HL-60/S4 treated with phorbol 12-myristate 13-acetate at 8.2 ng/mL for 4 days and 3 days (cell line): Measurements from ENCODE around the gene EFEMP2.

Experiments
- in situ Hi-C: fragments of 300-500 bp; cut with MboI; formaldehyde crosslinking; loops from 2 replicates; pipeline ENCODE4 v1.15.0; 2022; ENCODE audit warnings: low sequenced_read_pairs

The EFEMP2 gene

GRCh38 chr11:65872586-65873317, at the start of gene EFEMP2:
EFEMP2 (minus strand) TSS chr11:65872800; CDS start chr11:65872354, 446 bp downstream.
- in situ Hi-C loops: no loop called here

DNA sequence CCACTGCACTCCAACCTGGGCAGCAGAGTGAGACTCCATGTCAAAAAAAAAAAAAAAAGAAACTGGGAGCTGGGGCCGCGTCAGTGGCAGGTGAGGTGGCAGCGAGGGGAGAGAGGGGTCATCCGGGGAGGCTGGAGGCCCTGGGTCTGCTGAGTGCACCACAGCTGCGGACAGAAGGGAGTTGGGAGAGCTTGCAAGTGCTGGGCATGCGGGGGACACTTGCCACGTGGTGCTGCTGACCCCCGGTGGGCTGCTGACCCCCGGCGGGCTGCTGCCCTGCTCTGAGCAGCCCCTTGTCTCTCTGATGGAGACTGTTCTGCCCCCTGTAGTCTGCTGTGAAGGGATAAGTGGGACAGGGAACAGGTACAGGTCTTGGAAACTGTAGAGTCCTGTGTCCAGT, 49.3 kb upstream of the EFEMP2 start:
- in situ Hi-C loops: no loop called here

- in situ Hi-C loops: no loop called here
These were observed 48.5 kb upstream of the EFEMP2 start for GRCh38 chr11:65921033-65921555.

DNA sequence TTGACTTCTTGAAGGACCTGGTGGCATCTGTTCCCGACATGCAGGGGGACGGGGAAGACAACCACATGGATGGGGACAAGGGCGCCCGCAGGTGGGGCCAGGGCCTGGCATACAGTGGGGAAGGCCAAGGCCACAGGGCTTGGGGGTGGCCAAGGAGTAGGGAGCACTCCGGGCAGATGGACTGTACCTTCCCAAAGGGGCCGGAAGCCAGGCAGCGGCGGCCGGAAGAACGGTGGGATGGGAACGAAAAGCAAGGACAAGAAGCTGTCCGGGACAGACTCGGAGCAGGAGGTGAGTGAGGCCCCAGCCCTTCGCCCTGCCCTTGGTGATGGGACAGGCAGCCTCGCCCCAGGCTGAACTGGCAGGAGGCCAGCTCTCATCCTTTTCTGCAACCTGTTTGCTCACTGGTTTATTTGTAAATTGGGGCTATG, 47.8 kb upstream of the EFEMP2 start:
- in situ Hi-C loops: no loop called here

DNA sequence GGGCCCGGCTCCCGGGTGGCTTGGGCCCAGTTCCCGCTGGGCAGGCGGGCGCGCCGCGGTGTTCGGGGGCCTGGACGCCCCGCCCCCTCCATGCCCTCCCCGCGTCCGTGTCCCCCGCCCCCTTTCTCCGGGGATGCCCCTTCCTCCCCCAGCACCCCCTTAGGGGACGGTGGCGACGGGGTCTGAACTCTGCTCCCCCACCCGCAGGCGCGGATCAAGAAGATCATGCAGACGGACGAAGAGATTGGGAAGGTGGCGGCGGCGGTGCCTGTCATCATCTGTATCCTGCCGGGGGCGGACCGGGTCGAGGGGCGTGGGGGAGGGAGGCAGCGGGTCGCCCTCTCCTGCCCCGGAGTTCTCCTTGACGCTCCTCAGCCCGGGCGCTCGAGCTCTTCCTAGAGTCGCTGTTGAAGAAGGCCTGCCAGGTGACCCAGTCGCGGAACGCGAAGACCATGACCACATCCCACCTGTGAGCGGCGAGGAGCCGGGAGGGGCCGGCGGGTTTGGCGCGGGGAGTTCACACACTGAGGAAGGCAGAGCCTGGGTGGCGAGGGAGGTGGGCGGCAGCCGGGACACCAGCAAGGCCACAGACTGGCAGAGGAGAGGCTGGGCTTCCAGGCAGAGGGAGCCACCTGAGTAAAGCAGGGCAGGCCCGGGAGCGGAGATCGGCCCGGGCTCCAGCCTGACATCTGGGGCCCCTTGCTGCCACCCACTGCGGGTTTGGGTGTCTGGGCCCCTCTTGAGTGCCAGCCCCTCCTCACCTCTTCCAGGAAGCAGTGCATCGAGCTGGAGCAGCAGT, 47.2 kb upstream of the EFEMP2 start:
- in situ Hi-C loops: no loop called here

GRCh38 chr11:65919141-65919572, 46.6 kb upstream of the EFEMP2 start, which contains the start of gene DRAP1:
DRAP1 (plus strand) TSS chr11:65919426; CDS start chr11:65919502, 76 bp downstream.
- in situ Hi-C loops: no loop called here

- in situ Hi-C loops: no loop called here
These were observed 45.9 kb upstream of the EFEMP2 start, which contains the start of gene C11orf68 for GRCh38 chr11:65918211-65919140. C11orf68 (minus strand) TSS chr11:65919062; CDS start chr11:65919031, 31 bp downstream.

DNA sequence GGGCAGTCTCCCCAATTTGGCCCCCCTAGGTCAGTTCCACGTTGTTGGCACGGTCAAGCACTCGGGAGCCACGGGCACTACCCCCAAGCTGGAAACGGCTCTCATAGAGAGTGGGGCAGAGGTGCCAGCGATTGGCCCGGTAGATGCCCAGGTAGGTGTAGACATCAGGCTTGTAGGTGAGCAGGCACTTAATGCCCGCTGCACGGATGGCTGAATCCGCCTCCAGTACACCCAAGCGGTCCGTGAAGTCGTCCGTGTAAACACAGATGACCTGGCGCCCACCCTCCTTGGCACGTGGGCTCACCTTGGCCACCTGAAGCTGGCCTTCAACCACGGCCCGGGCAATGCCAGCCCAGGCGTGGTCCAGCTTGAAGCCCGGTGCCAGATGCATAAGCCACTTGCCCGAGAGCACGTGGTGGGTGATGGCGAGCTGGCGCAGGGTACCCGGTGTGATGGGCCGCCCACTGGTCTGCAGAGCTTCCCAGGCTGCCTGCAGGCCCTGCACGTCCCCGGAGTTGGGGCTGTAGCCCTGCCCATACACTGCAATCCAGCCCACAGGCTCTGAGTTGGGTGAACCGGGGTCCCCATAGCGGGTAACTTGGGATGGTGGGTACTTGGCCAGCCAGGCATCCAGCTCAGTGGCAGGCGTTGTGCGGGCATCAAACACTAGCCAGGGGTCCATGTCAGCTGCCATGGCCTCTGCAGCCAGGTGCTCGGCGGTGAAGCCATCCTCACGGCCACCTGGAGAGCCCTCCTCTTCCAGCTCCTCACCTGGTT, 45.0 kb upstream of the EFEMP2 start:
- in situ Hi-C loops: no loop called here

DNA sequence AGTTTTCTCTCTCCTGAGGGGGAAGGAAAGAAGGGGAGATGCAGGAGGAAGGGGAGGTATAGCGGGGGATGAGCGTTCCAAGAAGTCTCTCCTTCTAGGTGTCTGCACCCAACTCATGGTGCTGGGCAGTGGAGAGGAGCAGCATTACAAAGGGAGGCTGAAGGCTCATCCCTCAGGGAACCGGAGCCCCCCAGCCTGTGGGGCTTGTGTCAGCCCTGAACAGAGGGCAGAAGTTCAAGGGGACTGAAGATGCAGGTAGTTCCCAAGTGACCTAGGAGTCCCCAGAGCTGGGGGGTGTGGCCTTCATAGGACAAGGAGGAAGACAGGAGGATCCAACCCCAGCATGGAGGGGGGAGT, 44.5 kb upstream of the EFEMP2 start:
- in situ Hi-C loops: no loop called here

DNA sequence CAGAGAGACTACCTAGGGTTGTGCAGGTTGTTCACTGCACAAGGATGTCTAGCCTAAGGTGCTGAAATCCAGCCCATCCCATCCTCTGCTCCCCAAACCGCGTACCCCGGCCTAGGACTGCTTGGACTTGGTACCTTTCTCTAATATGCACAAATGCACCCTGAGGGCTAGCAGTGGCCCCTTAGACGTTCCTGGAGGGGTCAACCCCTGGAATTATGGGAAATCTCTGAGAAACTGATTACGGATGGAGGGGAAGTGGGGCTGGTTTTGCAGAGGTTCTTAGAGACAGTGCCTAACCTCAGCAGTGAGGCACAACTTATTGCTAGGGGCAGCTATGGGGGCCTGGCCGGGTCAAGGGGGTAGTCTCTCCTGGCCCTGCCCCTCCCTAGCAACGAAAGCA, 43.8 kb upstream of the EFEMP2 start:
- in situ Hi-C loops: no loop called here

GRCh38 chr11:65915821-65916251, 43.2 kb upstream of the EFEMP2 start:
- in situ Hi-C loops: no loop called here

- in situ Hi-C loops: no loop called here
These were observed 42.7 kb upstream of the EFEMP2 start for GRCh38 chr11:65915101-65915820.

DNA sequence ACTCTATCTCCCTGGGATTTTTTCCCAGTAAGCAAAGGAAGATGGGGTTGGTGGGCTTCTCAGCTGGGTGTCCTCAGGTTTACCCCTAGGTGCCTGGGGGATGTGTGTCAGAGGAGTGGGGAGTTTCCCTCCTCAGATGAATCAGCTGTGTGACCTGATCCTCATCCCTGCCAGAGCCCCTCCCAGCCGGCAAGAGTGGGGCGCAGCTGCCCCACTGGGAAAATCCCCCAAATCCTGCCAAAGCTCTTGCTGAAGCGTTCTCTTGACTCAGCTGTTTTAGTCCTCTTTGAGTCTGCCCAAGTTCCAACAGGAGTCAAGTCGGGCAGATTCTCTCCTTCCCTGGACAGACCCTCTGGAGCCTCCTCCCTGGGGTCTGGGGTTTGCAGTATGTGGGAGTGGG, 40.2 kb upstream of the EFEMP2 start:
- in situ Hi-C loops: no loop called here

DNA sequence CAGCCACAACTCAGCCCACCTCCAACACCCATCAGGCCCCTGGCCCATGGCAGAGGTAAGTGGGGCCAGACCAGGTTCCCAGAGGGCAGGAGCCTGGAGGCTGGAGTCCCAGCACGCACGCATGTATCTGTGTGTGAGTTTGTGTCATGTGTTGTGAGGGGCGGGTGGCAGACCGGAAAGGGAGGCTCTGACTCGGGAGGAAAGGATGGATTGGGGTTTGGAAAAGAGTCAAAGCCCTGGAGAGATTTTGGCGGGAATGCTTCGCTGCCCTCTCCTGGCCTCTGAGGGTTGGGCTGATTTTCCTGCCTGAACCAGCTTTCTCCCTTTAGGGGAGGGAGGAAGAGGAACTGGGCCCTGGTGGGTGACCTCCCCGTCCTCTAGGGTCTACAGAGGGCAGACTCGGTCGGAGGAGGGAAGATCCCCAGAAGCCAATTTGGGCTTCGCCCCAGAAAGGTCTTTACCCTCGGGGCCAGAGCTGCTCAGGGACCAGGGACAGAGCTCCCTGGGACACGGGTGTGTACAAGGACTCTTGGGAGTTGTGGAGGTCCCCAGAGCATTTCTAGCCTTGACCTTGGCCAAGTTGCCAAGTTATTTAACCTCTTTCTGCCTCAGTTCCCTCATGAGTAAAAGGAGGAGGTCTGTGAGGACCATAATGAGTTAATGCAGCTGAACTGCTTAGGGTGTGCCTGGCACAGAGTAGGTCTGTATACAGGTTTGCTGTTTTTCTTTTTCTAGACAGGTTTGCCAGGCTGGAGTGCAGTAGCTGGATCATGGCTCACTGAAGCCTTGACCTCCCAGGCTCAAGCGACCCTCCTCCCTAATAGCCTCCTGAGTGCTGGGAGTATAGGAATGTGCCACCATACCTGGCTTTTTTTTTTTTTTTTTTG, 39.3 kb upstream of the EFEMP2 start:
- in situ Hi-C loops: no loop called here

- in situ Hi-C loops: no loop called here
These were observed 35.3 kb upstream of the EFEMP2 start for GRCh38 chr11:65907878-65908277.

GRCh38 chr11:65906602-65907001, 34.0 kb upstream of the EFEMP2 start:
- in situ Hi-C loops: no loop called here

- in situ Hi-C loops: no loop called here
These were observed 31.1 kb upstream of the EFEMP2 start for GRCh38 chr11:65903715-65904114.

- in situ Hi-C loops: no loop called here
These were observed 30.5 kb upstream of the EFEMP2 start for GRCh38 chr11:65903068-65903481.
